GM12892 (cell line): Measurements from ENCODE around the gene GDF9.
A peak's percentile ranks its signal among the peaks of the same experiment; 100 is the strongest.

ENCODE experiments used
- POLR2A ChIP-seq: IDR thresholded peaks from 2 replicates; pipeline ENCODE4 v1.6.1; 2011; ENCODE audit warnings: low read depth, low read length, control low read depth
- POLR2AphosphoS5 ChIP-seq: IDR thresholded peaks from 2 replicates; pipeline ENCODE4 v1.6.1; 2011; ENCODE audit warnings: low read depth, low read length, control low read depth
- TAF1 ChIP-seq: IDR thresholded peaks from 2 replicates; pipeline ENCODE4 v1.6.1; 2011; ENCODE audit warnings: low read depth, mild to moderate bottlenecking, control low read depth, low read length, borderline replicate concordance

DNA sequence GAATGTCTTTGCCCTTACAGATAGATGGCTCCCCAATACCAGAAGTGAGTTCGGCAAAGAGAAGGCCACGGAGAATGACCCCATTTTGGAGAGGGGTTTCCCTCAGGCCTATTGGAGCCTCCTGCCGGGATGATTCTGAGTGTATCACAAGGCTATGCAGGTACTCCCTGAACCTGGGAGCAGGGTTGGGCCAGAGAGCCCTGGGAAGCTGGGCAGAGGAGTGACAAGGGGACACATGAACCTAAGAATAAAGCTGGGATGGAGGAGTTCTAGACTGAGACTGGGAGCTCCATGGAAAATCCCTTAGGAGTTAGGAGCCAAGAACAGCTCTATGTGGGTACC is 7.6 kb upstream of the GDF9 start:
- TF ChIP-seq TAF1 (no peak), POLR2AphosphoS5 (no peak), POLR2A (0 out of 2 replicates have a peak, but pooled peaks have one; percentile 1)
